Transverse colon (tissue), 3 donors: ENCODE data around the gene CPNE7.

Source experiments
- CTCF ChIP-seq, 5 experiments: fragments of 200-600 bp in 3 of 5; fragments of 450-650 bp in 2 of 5; sonication (generic) in 3 of 5; IDR thresholded peaks; 1 replicate in 2 of 5; 2 replicates in 3 of 5; pipeline ENCODE4 v1.5.1; 2016 to 2017; ENCODE audit warnings: antibody characterized with exemption in 5 of 5, inconsistent platforms in 3 of 5, mild to moderate bottlenecking in 2 of 5, moderate library complexity in 1 of 5
- EP300 ChIP-seq: sonication (generic); formaldehyde crosslinking; IDR thresholded peaks from one replicate; pipeline ENCODE4 v1.6.1; 2017; ENCODE audit warnings: antibody characterized with exemption, low read depth
- POLR2A ChIP-seq: fragments of 450-650 bp; IDR thresholded peaks from one replicate; pipeline ENCODE4 v1.6.1; 2016; ENCODE audit warnings: antibody characterized with exemption, mild to moderate bottlenecking, moderate library complexity

DNA sequence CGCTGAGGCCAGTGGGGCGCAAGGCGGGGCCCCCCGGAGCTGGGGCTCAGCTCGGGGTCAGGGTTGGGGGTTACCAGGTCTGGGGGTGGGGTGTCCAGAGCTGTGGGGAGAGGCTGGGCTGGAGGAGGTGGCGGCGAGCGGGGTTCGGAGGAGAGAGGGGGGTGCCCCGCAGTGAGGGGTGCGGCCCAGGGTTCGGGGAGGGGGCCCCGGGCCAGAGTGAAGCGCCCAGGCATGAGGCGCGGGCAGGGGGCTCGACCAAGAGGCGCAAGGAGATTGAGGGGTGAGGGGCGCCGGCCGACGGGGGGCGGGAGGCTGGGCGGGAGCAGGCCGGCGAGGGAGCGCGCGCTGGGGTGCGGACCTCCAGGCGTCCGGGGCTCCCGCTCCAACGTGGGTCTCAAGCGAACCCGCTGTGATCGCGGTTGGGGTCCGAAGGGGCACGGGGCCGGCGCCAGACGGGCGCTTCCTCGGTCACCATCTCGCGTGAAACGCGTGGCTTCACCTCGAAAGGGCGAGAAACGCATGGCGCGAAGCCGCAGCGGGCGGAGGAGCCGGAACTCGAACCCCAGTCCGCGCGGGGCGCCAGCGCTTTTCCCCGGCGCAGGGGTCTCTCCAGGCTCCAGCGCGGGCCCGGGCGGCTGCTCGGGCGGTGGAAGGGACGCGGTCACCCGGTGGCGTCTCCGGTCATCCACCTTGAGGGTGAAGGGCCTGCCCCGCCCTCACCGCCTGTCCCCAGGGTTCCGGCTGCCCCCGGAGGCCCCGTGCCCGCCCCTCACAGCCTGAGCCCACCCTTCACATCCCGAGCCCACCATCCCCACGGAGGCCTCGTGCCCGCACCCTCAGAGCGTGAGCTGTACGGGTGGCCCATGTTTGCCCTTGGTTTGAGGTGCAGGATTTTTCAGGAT, 846 bp downstream of the CPNE7 start:
- no peak for TF ChIP-seq POLR2A
- no peak for TF ChIP-seq CTCF (IDR thresholded peaks at IDR 0.05)
- no peak for TF ChIP-seq EP300
